Ovary (tissue), 3 donors: ENCODE results near the gene FAM83D.

Source experiments
- EP300 ChIP-seq: sonication (generic); formaldehyde crosslinking; IDR thresholded peaks from one replicate; pipeline ENCODE4 v1.6.1; 2017; ENCODE audit warnings: antibody characterized with exemption
- POLR2A ChIP-seq: fragments of 450-650 bp; IDR thresholded peaks from one replicate; pipeline ENCODE4 v1.6.1; 2017; ENCODE audit warnings: antibody characterized with exemption, mild to moderate bottlenecking, moderate library complexity
- TF ChIP-seq, protein P1 (sequence below), 3 donors: fragments of 450-650 bp in 2 of 3; fragments of 200-600 bp in 1 of 3; IDR thresholded peaks; one replicate each; pipeline versions ENCODE4 v1.5.1 to v1.8.0; 2016 to 2022; ENCODE audit warnings: antibody characterized with exemption in 3 of 3, mild to moderate bottlenecking in 1 of 3
- donor health status: DM: no; HTN: no; CAD: no.

DNA sequence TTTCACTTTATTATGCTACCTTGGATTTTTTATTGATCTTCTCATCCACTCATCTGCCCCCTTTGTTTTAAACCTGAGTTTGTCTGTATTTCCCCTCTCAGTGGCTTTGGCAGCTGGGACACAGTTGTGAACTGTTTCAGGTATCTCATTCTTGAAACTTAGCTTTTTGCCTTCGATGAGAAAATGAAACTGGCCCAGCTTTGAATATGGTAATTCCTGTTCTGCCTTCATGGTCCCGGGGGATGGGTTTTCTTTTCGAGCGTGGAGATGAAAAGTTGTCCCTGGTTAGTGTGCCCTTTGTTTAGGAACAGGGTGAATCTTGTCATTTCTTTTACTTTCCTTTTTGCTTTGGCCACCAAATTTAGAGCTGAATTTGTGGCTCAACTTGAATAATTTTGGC lies 61.6 kb downstream of the FAM83D start:
- TF ChIP-seq, protein P1, sequence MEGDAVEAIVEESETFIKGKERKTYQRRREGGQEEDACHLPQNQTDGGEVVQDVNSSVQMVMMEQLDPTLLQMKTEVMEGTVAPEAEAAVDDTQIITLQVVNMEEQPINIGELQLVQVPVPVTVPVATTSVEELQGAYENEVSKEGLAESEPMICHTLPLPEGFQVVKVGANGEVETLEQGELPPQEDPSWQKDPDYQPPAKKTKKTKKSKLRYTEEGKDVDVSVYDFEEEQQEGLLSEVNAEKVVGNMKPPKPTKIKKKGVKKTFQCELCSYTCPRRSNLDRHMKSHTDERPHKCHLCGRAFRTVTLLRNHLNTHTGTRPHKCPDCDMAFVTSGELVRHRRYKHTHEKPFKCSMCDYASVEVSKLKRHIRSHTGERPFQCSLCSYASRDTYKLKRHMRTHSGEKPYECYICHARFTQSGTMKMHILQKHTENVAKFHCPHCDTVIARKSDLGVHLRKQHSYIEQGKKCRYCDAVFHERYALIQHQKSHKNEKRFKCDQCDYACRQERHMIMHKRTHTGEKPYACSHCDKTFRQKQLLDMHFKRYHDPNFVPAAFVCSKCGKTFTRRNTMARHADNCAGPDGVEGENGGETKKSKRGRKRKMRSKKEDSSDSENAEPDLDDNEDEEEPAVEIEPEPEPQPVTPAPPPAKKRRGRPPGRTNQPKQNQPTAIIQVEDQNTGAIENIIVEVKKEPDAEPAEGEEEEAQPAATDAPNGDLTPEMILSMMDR (IDR thresholded peaks at IDR 0.05), result no peak
- no peak for TF ChIP-seq POLR2A
- no peak for TF ChIP-seq EP300
